GM18867 (cell line): ENCODE measurements around the gene OTUB1.

Experiments
- ATAC-seq: cut with Tn5 transposase; IDR thresholded peaks from one replicate; pipeline ENCODE4 v1.9.1; 2021; ENCODE audit warnings: mild to moderate bottlenecking, moderate library complexity; ENCODE audit not compliant: unreplicated experiment

OTUB1 gene

DNA sequence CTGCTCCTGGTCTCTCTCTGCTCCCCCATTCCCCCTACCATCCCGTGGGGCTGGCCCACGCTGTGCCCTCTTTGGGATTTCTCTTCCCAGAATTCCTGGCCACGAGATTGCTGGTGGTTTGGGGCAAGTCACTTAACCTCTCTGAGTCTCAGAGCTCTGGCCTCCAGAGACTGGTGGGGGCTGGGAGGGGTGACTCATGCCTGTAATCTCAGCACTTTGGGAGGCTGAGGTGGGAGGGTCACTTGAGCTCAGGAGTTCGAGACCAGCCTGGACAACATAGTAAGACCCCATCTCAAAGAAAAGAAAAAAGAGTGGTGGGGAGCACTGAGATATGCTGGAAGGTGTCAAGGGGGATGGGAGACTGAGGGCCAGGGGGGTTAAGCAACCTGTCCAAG, 18.3 kb downstream of the OTUB1 start:
- ATAC-seq = no peak

DNA sequence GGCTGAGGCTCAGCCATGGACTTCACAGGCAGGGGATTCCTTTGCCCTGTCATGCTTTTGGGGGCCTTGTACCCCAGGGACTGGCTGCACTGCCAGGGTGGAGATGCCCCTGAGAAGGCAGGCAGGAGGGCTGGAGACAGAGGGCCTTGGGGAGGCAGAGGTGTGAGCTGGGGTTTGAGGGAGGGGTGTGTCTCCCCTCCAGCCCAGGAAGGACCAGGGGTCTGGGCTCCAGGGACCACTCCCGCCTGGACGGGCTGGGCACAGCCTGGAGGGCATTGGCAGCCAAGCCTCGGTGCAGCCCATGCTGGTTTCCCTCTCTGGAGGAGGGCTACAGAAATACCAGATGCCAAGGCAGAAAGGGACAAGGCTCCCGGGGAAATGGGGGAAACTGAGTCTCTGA, 19.5 kb downstream of the OTUB1 start:
- no peak for ATAC-seq

DNA sequence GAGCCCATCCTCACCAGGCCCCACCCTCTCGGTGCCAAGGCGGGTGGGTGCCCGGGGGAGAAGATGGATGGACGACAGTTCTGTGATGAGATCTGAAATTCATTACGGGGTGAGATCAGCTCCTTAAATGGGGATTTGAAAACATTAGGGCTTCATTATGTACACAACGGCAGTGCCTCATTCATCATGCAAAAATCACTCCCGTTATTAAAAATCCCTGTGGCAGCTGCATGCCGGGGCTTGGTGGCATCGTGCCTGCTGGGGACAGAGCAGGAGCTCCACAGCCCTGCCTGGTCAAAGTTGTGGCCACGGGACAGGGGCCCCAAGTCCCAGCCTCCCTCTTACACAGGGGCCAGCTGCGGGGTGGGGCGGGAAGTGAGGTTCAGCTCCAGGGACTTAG, 20.2 kb downstream of the OTUB1 start:
- no peak for ATAC-seq

- ATAC-seq = no peak
These were observed 21.0 kb downstream of the OTUB1 start for GRCh38 chr11:64007160-64007628.

GRCh38 chr11:64007629-64008282, 21.5 kb downstream of the OTUB1 start:
- ATAC-seq = no peak

- no peak for ATAC-seq
These were observed 22.2 kb downstream of the OTUB1 start for GRCh38 chr11:64008283-64008913.

DNA sequence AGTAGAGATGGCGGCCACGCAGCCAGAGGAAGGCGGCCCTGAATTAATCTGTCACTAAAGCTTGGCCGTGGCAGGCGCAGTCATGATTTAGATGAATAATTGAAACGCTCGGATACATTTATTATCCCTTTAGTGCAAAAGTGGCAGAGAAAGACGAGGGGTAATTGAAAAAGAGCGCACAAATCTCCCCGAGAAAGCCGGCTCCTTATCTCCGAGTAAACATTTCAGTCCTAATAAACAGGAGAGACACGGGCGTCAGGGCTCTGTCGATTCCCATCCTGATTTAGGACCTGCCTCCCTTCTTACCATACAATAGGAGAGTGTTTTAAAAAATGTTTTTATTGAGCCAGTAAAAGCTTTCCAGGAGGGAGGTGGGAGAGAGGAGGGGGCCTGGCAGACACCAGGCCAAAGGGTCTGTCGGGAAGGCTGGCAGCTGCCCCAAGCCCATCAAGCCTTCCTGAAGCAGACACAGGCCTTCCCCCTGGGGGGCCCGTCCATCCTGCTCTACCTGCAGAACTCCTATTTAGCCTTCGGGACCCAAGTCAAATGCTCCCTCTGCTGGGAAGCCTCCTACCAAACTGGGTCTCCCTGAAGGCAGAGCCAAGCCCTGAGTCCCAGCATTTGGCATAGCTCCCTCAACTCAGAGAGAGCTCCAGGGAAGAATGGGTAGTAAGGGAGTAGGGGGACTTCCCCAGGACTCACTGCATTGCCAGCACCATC, 22.8 kb downstream of the OTUB1 start:
- ATAC-seq = no peak

DNA sequence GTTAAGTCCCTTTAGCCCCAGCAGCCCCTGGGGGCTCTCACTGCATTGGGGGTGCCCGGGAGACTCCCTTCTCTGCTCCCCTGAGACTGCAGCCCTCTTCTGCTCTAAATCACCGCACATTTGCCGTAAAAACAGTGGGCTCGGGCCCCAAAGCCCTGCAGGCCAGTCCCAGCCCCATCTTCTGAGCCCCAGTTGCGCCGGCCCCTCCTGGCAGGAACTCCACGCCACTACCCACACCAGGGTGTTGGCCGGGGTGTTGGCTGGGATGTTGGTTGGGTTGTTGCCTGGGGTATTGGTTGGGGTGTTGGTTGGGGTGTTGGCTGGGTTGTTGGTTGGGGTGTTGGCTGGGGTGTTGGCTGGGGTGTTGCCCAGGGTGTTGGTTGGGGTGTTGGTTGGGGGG, 23.5 kb downstream of the OTUB1 start:
- ATAC-seq = no peak

GRCh38 chr11:64010783-64011182, 24.5 kb downstream of the OTUB1 start:
- ATAC-seq = no peak

DNA sequence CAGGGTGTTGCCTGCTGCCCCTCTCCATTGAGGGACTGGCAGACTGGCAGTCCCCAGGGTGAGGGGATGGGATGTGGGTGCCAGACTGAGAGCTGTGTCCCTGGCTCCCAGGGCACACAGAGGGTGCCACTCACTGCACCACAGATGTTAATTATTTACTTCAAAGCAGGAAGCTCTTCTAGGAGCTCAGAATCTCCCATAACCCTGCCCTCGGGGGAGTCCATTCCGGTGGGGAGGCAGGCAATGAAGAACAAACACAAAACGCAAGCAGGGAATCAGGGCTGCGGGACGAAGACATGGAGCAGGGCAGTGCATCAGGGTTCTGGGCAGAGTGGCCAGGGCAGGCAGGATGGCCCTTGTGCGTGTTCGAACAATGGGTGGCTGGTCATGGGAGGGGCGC, 25.1 kb downstream of the OTUB1 start:
- no peak for ATAC-seq

DNA sequence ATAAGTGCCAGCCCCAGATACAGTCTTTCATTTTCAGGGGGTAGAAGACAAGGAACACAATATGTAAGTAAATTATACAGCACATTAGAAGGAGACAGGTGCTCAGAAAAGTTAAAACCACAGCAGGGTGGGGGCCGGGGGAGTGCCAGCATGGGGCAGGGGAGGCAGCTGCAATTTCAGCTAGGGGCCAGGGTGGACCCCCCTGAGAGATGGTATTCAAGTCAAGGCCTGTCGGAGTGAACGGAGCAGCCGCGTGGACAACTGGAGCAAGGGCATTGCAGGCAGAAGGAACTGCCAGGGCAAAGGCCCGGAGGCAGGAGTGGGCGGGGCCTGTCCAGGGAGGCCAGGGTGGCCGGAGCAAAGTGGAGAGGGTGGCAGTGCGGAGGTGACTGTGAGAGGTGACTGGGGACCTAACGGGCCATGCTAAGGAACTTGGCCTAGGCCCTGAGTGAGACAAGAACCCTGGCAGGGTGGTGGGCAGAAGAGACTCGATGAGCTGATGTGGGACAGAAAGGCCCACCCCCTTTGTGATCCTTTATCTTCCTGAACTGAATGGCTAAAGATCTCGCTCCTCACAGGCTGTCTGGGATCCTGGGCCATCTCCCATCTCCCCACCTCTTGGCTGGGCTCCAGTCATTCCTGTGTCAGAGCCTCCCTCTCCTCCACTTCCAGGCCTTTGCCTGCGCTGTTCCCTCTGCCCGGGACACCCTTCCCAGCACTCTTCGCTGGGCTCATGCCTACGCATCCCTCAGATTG, 27.1 kb downstream of the OTUB1 start:
- ATAC-seq = no peak

DNA sequence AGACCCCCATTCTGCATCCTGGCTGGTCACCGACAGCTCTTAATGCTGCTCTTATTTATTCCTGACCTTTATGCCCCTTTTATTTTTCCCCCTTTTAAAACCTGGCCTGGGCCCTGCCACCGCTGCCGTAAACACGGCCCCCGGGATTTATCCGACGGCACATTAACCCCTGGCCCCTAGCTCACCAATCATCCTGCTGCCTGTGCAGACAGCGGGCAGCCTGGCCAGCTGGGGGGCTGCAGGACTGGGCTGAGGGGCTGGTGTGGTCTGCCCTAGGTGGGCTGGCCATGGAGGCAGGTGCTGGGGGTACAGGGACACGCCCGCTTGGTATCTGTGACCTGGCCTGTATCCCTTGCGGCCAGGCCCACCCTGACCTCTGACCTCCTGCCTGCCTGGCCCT, 28.1 kb downstream of the OTUB1 start:
- ATAC-seq = no peak

GRCh38 chr11:64015510-64015909, 29.3 kb downstream of the OTUB1 start:
- ATAC-seq = no peak

- ATAC-seq = no peak
These were observed 30.0 kb downstream of the OTUB1 start for GRCh38 chr11:64015935-64016845.

DNA sequence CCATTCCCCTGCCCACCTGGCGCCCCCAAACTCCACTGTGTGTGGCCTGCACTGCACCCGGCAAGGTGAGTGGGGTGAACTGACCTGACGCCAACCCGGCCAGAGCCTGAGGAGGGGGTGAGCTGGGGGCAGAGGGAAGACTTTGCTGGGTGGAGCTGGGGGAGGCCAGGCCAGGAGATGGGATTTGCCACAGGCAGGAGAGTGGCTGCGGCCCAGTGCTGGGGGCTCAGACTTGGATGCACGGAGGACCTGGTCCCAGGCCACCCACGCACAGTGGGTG, 31.6 kb downstream of the OTUB1 start:
- ATAC-seq = no peak

- no peak for ATAC-seq
These were observed 32.1 kb downstream of the OTUB1 start for GRCh38 chr11:64018310-64018709.

- no peak for ATAC-seq
These were observed 33.1 kb downstream of the OTUB1 start for GRCh38 chr11:64019106-64020037.

GRCh38 chr11:64020976-64021756, 34.9 kb downstream of the OTUB1 start:
- no peak for ATAC-seq

DNA sequence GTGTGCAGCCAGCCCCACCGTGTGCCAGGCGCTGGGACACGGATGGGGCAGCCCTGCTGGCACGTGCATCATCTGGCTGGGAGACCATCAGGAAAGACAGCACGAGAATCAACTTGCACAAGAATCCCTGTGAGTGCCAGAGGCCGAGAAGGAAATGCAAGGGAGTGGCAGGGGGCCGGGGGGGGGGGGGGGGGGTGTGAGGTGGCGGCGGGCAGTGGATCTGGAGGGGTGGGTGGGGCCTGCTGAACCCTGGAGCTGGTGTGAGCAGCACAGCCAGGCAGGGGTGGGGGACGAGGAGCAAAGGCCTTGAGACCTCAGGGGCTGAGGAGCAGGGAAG, 35.5 kb downstream of the OTUB1 start:
- no peak for ATAC-seq
